Ascending aorta (tissue), 2 donors: ENCODE data around the gene AMZ2. TPM values are rescaled to one million over a fixed set of nuclear protein-coding genes. Genes with fewer than 3 reads are reported as not detected.

Experiments
- DNase-seq, 2 donors: peaks; one replicate each; pipeline ENCODE4 v3.0.0-alpha.2; 2019; ENCODE audit warnings: low spot score in 2 of 2
- H3K27ac ChIP-seq, 2 donors: fragments of 200-600 bp; sonication (generic); one replicate each; pipeline ENCODE4 v1.5.1; 2016 to 2017; ENCODE audit warnings: mild to moderate bottlenecking in 1 of 2
- H3K27me3 ChIP-seq: fragments of 200-600 bp; sonication (generic); one replicate; pipeline ENCODE4 v1.5.1; 2017
- H3K36me3 ChIP-seq, 2 donors: fragments of 200-600 bp; sonication (generic); one replicate each; pipeline ENCODE4 v1.5.1; 2016
- H3K4me1 ChIP-seq, 2 donors: fragments of 200-600 bp; sonication (generic); one replicate each; pipeline ENCODE4 v1.5.1; 2016 to 2017; ENCODE audit warnings: mild to moderate bottlenecking in 1 of 2
- H3K4me3 ChIP-seq, 2 donors: fragments of 200-600 bp; sonication (generic); one replicate each; pipeline ENCODE4 v1.5.1; 2016 to 2017; ENCODE audit warnings: mild to moderate bottlenecking in 1 of 2
- H3K9me3 ChIP-seq, 2 donors: fragments of 200-600 bp; sonication (generic); one replicate each; pipeline ENCODE4 v1.5.1; 2016
- intact Hi-C: fragments of 100-400 bp; cut with DNase I; formaldehyde crosslinking; loops from one replicate; pipeline ENCODE4 v1.15.1; 2023
- total RNA-seq: library from RNA; depleted of rRNA; stranded (reverse); fragments of >200 nt; gene quantifications from one replicate; pipeline ENCODE4 v1.1.0, GENCODE V29; 2016
- TF ChIP-seq, protein P1 (sequence below), 3 experiments: fragments of 200-600 bp in 2 of 3; fragments of 450-650 bp in 1 of 3; sonication (generic) in 2 of 3; IDR thresholded peaks; one replicate each; pipeline ENCODE4 v1.5.1; 2016 to 2019; ENCODE audit warnings: antibody characterized with exemption in 3 of 3, mild to moderate bottlenecking in 1 of 3, moderate library complexity in 1 of 3

Gene AMZ2
- total RNA-seq, 1 donor from 2014 or later: 41.6 TPM

GRCh38 chr17:68304706-68305105 lies 56.9 kb downstream of the AMZ2 start:
- no peaks in the 10 kb centered on the region for H3K27me3 ChIP-seq
- TF ChIP-seq, protein P1, sequence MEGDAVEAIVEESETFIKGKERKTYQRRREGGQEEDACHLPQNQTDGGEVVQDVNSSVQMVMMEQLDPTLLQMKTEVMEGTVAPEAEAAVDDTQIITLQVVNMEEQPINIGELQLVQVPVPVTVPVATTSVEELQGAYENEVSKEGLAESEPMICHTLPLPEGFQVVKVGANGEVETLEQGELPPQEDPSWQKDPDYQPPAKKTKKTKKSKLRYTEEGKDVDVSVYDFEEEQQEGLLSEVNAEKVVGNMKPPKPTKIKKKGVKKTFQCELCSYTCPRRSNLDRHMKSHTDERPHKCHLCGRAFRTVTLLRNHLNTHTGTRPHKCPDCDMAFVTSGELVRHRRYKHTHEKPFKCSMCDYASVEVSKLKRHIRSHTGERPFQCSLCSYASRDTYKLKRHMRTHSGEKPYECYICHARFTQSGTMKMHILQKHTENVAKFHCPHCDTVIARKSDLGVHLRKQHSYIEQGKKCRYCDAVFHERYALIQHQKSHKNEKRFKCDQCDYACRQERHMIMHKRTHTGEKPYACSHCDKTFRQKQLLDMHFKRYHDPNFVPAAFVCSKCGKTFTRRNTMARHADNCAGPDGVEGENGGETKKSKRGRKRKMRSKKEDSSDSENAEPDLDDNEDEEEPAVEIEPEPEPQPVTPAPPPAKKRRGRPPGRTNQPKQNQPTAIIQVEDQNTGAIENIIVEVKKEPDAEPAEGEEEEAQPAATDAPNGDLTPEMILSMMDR (IDR thresholded peaks at IDR 0.05): no peak
- H3K9me3 ChIP-seq: no peaks in the 10 kb centered on the region
- no peaks in the 10 kb centered on the region for H3K36me3 ChIP-seq
- no peak for DNase-seq
- intact Hi-C loops: no loop called here
- H3K27ac ChIP-seq: no peak overlapping the region
- no peaks in the 10 kb centered on the region for H3K4me1 ChIP-seq
- H3K4me3 ChIP-seq: no peak overlapping the region

DNA sequence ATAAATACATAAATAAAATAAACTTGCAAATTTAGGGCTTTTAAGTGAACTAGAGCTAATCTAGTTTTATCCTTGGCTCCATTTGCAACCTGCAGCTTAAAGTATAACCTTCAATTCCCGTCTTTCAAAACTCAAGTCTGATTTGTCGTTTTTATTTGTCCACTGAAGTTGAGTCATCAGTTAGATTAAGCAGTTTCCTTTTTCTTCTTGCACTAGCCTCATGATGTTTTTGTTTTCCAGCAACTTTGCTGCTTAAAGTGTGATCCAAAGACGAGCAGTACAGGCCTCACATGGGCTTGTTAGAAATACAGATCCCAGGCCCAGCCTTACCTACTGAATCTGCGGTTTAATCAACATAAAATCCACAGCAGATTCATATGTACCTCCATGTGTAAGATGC lies 57.3 kb downstream of the AMZ2 start:
- intact Hi-C loops: no loop called here

More for the DNA sequence above, 57.3 kb downstream of the AMZ2 start:
- Histone ChIP-seq H3K4me1 (no peaks in the 10 kb centered on the region), H3K36me3 (no peaks in the 10 kb centered on the region), H3K27ac (no peak overlapping the region), H3K9me3 (no peaks in the 10 kb centered on the region), H3K4me3 (no peak overlapping the region), H3K27me3 (no peaks in the 10 kb centered on the region)
- TF ChIP-seq, protein P1 (IDR thresholded peaks at IDR 0.05): no peak
- no peak for DNase-seq

Other genes with a start within 250 kb of the AMZ2 start
- gene KPNA2, start 212.3 kb upstream of the AMZ2 start, total RNA-seq: 11.6 TPM
- gene SLC16A6, start 43.1 kb downstream of the AMZ2 start, total RNA-seq: not detected
- gene ARSG, start 43.5 kb downstream of the AMZ2 start, total RNA-seq: 7.3 TPM
- 18.0 TPM for gene WIPI1, start 209.5 kb downstream of the AMZ2 start, total RNA-seq